T-helper 17 cell (primary cell): ENCODE measurements around the gene DHRS3. TPM values are rescaled to one million over a fixed set of nuclear protein-coding genes. Genes with fewer than 3 reads are reported as not detected.
A peak's percentile ranks its signal among the peaks of the same experiment; 100 is the strongest.

Source experiments
- ATAC-seq: fragments of 150-1000 bp; cut with Tn5 transposase; 2 replicates; pipeline ENCODE4 v1.10.0; 2021; ENCODE audit warnings: mild to moderate bottlenecking, moderate library complexity
- DNase-seq, 3 donors: peaks; one replicate each; pipeline versions ENCODE4 v3.0.0 to v3.0.0-alpha.2; 2020 to 2021
- H3K9me3 ChIP-seq: one replicate; pipeline ENCODE4 v1.7.0; 2013; ENCODE audit warnings: low read length, mild to moderate bottlenecking; ENCODE audit not compliant: control insufficient read depth, poor library complexity, severe bottlenecking
- H3K27ac Mint-ChIP-seq: one replicate; pipeline ENCODE4 v1.8.0; 2022; ENCODE audit warnings: mild to moderate bottlenecking, moderate library complexity, mixed read lengths
- H3K27me3 Mint-ChIP-seq: one replicate; pipeline ENCODE4 v1.8.0; 2022; ENCODE audit warnings: mixed read lengths
- H3K36me3 Mint-ChIP-seq: one replicate; pipeline ENCODE4 v1.8.0; 2022; ENCODE audit warnings: low read depth, mixed read lengths
- H3K4me1 Mint-ChIP-seq: one replicate; pipeline ENCODE4 v1.8.0; 2022; ENCODE audit warnings: mild to moderate bottlenecking, mixed read lengths
- H3K4me3 Mint-ChIP-seq: one replicate; pipeline ENCODE4 v1.8.0; 2022; ENCODE audit warnings: mild to moderate bottlenecking, moderate library complexity, mixed read lengths
- total RNA-seq, 4 donors: library from RNA in 2 of 4; stranded (reverse) in 2 of 4; gene quantifications; one replicate each; pipeline ENCODE4 v1.2.3 and lab custom pipeline; 2022 to 2026

The DHRS3 gene
- total RNA-seq, 2 donors from 2014 or later = 31.0 to 38.3 TPM

DNA sequence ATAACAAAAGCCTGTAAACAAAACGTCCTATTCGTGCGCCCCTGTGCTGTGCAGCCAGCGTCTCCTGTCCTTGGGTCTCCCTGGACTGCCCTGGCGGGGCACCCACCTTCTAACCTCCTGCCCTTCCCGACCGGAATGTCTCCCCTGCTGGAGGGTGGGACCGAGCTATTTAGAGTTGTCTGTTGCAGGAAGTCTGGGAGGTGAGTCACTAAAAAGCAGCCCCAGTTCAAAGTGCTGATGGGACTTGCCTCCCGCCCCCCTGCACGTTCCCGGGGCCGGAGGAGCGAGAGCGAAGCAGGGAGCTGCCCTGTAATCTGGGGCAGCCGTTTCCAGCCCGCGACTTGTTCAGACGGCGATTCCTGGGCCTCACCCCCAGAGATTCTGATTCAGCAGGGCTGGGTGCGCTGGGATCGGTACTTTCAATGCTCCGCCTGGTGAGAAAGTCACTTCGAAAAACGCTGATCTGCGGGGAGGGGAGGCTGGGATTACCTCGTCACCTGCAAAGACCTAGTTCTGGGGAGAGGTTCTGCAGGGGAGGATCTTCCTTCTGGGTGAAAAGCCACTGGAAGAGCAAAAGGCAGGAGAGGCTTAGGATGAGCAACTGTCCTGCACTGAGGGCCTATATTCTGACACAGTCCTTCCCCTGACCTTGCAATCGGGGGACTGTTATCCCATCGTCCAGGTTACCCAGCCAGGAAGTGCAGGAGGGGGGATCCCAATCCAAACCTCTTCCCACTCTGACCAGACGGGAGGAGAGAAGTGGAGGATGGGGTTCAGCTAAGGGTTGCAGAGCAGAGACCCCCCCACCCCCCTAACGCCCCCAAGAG, 1.2 kb upstream of the DHRS3 start:
- H3K27me3 Mint-ChIP-seq = no peaks in the 10 kb centered on the region
- ATAC-seq (peak; percentile 39), DNase-seq (peak; percentile 38 to 61 (median 43))
- no peaks in the 10 kb centered on the region for H3K36me3 Mint-ChIP-seq
- no peaks in the 10 kb centered on the region for H3K9me3 ChIP-seq
- H3K4me1 Mint-ChIP-seq = peaks cover 45% of the 10 kb centered on the region
- peak overlapping the region; percentile 98 for H3K4me3 Mint-ChIP-seq
- peak overlapping the region; percentile 96 for H3K27ac Mint-ChIP-seq

- no peaks in the 10 kb centered on the region for H3K9me3 ChIP-seq
- peak overlapping the region; percentile 98 for H3K4me3 Mint-ChIP-seq
- H3K4me1 Mint-ChIP-seq = peaks cover 45% of the 10 kb centered on the region
- H3K27ac Mint-ChIP-seq = peak overlapping the region; percentile 96
- no peaks in the 10 kb centered on the region for H3K36me3 Mint-ChIP-seq
- ATAC-seq (no peak), DNase-seq (no peak)
- no peaks in the 10 kb centered on the region for H3K27me3 Mint-ChIP-seq
These were observed 603 bp upstream of the DHRS3 start for GRCh38 chr1:12618661-12618964.

- Mint-ChIP-seq H3K4me3 (peak overlapping the region; percentile 98), H3K36me3 (peaks cover under 1% of the 10 kb centered on the region), H3K27me3 (no peaks in the 10 kb centered on the region), H3K4me1 (peaks cover 53% of the 10 kb centered on the region), H3K27ac (peak overlapping the region; percentile 96)
- peak; percentile 64 for ATAC-seq
- no peaks in the 10 kb centered on the region for H3K9me3 ChIP-seq
- peak in 2 of 3 donors; percentile 37 to 43 for DNase-seq
These were observed 504 bp downstream of the DHRS3 start for GRCh38 chr1:12617511-12617900.

DNA sequence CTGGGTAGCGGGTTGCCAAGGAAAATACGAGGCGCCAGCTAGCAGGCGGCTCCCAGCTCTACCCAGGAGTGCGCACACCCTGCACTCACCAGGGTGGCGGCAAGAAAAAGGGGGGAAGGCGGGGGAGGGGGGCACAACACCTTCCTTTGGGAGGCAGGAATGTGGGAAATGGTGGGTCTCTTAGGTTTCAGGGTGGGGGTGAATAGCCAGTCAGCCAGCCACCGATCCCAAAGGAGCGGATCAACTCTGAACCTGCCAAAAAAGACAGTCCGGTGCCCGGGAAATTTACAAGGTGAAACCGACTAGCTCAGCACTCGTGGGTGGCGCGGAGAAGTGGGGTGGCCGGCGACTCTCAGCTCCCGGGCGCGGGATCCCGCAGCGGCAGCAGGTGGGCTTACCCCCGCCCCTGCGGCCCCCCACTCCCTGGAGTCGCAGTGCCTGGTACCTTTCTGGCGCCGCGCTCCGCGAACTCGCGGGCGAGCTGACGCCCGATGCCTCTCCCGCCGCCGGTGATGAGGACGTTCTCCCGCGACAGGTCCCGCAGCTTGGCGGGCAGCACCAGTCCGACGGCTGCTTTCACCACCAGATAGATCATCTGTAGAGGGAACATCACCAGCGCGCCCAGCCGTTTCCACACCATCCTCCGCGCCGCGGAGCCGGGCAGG, 1.2 kb downstream of the DHRS3 start:
- peaks cover 57% of the 10 kb centered on the region for H3K4me1 Mint-ChIP-seq
- peak in 1 of 3 donors; percentile 17 for DNase-seq
- no peaks in the 10 kb centered on the region for H3K27me3 Mint-ChIP-seq
- no peak for ATAC-seq
- H3K27ac Mint-ChIP-seq = peak overlapping the region; percentile 96
- peaks cover 5% of the 10 kb centered on the region for H3K36me3 Mint-ChIP-seq
- H3K4me3 Mint-ChIP-seq = peak overlapping the region; percentile 98
- no peaks in the 10 kb centered on the region for H3K9me3 ChIP-seq

DNA sequence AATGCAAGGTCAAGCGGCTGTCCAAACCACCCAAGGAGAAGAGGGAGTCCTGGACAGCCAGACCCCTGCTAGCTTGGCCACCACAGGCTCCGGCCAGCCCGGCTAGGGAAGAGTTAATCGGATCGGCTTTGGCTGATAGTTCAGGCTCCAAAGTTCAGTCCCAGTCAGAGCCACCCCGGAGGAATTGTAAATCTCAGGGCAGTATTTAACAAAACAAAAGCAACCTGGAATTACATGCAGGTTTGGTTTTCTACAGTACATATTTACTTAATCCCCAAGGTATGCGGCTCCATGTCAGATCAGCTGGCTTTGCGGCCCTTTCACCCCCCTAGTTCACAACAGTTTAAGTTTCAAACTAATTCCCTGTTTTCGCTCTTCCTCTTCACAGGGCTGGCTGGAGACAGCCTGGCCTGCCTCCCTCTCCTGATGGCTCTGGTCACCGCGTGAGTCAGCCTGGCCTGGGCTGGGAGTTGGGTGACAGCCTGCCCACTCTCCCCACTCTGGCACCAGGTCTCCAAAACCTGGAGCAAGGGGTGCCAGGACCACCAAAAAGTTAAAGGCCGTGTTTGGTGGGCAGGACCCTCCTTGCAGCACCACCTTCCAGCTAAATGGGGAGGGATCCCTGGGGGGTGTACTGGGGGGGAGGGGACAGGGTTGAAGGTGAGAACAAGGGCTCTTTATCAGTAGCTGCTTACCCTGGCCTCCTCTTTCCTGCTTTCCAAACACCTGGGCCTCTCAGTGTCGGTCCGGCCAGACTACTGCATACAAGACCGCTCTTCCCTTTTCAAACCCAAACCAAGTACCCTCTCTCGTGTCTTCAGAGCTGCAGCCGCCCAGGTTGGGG, 1.9 kb downstream of the DHRS3 start:
- Mint-ChIP-seq H3K27me3 (no peaks in the 10 kb centered on the region), H3K36me3 (peaks cover 6% of the 10 kb centered on the region), H3K4me1 (peaks cover 61% of the 10 kb centered on the region), H3K4me3 (peak overlapping the region; percentile 98), H3K27ac (peak overlapping the region; percentile 96)
- no peak for DNase-seq
- ATAC-seq = no peak
- no peaks in the 10 kb centered on the region for H3K9me3 ChIP-seq

DNA sequence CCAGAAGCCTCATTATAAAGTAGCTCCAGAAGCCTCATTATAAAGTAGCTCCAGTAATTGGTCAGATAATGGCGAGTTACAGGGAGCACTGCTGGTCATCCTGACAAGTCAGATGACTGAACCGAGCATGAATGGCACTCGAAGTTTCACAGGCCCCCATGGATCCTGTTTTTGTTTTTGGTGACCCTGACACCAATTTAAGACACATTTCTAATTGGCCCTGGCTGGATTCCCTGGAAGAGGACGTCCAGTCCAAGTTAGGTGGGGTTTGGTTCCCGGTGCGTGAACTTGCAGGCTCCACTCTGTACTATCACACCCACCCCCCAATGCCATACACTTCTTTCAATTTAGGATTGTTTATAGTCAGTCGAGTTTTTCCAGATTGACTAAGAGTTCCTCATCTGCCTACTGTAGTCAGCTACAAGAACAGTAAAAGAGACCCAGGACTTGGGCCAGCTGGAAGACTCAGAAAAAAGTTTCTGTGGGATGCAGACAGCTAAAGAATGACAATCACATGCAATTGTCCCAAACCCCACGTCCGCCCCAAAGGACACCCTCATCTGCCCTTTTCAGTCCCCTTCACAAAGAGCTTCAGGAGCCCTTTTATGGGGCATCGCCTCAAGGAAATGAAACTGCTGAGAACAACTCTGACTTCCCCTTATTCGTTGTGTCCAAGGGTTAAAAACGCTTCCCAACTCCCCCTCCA, 2.7 kb downstream of the DHRS3 start:
- peaks cover 64% of the 10 kb centered on the region for H3K4me1 Mint-ChIP-seq
- ATAC-seq (no peak), DNase-seq (no peak)
- no peaks in the 10 kb centered on the region for H3K9me3 ChIP-seq
- H3K27me3 Mint-ChIP-seq = no peaks in the 10 kb centered on the region
- peak overlapping the region; percentile 96 for H3K27ac Mint-ChIP-seq
- peak overlapping the region; percentile 98 for H3K4me3 Mint-ChIP-seq
- peaks cover 8% of the 10 kb centered on the region for H3K36me3 Mint-ChIP-seq

DNA sequence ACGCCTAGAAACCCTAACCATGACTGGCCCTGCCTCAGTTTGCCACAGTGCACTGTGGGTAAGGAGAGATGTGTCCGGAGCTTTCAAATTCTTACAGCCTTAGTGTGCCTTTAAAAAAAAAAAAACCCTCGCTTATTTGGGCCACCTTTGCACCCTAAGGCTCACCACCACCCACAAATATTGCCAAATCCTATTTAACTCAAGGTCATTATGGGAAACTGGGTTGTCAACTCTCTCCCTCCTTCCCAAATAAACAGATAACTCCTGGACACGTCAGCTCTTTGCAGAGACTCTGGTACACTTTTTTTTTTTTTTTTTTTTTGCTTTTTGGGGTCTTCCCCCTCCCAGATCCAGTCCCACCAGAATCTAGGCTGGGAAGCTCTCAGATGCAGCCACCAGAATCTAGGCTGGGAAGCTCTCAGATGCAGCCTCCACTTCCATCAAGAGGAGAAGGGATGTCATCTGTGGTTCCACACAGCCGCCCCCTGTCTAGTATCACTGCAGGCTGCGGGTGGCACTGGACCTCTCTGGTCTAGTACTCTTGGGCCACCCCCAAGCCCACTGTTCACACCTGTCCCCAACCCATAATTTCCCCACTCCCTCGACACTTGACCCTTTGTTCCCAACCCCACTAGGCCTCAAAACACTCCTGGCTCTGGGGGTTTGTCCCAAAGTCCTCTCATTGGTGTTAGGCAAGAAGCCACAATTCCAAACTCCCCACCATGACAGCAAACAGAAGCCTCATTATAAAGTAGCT, 3.4 kb downstream of the DHRS3 start:
- DNase-seq (no peak), ATAC-seq (no peak)
- peak overlapping the region; percentile 96 for H3K27ac Mint-ChIP-seq
- H3K36me3 Mint-ChIP-seq = peaks cover 8% of the 10 kb centered on the region
- H3K27me3 Mint-ChIP-seq = no peaks in the 10 kb centered on the region
- peaks cover 61% of the 10 kb centered on the region for H3K4me1 Mint-ChIP-seq
- peak overlapping the region; percentile 98 for H3K4me3 Mint-ChIP-seq
- H3K9me3 ChIP-seq = no peaks in the 10 kb centered on the region

DNA sequence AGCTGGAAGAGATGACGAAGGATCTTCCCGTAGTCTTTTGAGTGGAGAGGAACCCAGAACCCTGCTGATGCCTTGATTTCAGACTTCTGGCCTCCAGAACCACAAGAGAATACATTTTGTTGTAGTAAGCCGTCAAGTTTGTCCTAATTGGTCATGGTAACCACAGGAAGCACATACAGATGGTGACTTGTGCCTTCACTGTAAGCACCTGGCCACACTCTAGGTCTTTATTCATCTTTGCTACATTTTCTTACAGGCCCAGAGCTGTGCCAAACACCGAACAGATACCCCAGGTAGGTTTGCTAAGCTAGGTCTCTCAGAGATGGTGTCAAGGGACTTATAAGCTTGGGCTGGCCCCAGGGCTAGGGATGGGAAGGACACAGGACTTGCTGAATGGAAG, 4.8 kb downstream of the DHRS3 start:
- peaks cover 8% of the 10 kb centered on the region for H3K36me3 Mint-ChIP-seq
- peak overlapping the region; percentile 73 for H3K27ac Mint-ChIP-seq
- H3K9me3 ChIP-seq = no peaks in the 10 kb centered on the region
- peaks cover 55% of the 10 kb centered on the region for H3K4me1 Mint-ChIP-seq
- H3K4me3 Mint-ChIP-seq = no peak overlapping the region
- no peaks in the 10 kb centered on the region for H3K27me3 Mint-ChIP-seq
- ATAC-seq = no peak
- no peak for DNase-seq

DNA sequence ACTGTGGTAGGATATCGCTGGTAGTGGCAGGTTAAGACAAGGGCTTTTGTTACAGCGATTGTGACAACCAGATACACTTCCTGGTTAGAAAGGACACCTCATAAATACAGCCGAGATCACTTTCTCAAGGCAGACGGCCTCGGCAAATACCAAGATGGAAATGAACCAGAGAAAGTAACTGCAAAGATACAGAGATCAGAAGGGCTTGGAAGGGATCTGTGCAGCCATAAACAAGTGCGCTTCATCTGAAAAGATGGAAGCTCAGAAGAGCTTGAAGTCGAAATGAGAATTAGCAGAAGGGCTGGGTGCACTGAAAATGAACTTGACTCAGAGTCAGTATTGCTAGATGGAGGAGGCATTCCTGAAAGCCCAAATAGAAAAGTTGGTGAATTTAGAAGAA, 7.1 kb downstream of the DHRS3 start:
- no peaks in the 10 kb centered on the region for H3K9me3 ChIP-seq
- DNase-seq (no peak), ATAC-seq (no peak)
- H3K36me3 Mint-ChIP-seq = peaks cover 10% of the 10 kb centered on the region
- H3K4me1 Mint-ChIP-seq = peaks cover 46% of the 10 kb centered on the region
- H3K27ac Mint-ChIP-seq = peak overlapping the region; percentile 34
- no peaks in the 10 kb centered on the region for H3K27me3 Mint-ChIP-seq
- H3K4me3 Mint-ChIP-seq = no peak overlapping the region

GRCh38 chr1:12610305-12610935, 7.6 kb downstream of the DHRS3 start:
- Mint-ChIP-seq H3K4me3 (no peak overlapping the region), H3K27me3 (no peaks in the 10 kb centered on the region), H3K27ac (peak overlapping the region; percentile 34), H3K36me3 (peaks cover 10% of the 10 kb centered on the region), H3K4me1 (peaks cover 41% of the 10 kb centered on the region)
- ATAC-seq (no peak), DNase-seq (no peak)
- no peaks in the 10 kb centered on the region for H3K9me3 ChIP-seq

- Mint-ChIP-seq H3K27me3 (no peaks in the 10 kb centered on the region), H3K27ac (peak overlapping the region; percentile 82), H3K4me3 (no peak overlapping the region), H3K4me1 (peaks cover 36% of the 10 kb centered on the region), H3K36me3 (peaks cover 10% of the 10 kb centered on the region)
- DNase-seq = no peak
- no peaks in the 10 kb centered on the region for H3K9me3 ChIP-seq
- no peak for ATAC-seq
These were observed 8.5 kb downstream of the DHRS3 start for GRCh38 chr1:12609469-12610003.
